HG02870 (cell line): ENCODE measurements around the gene TMX4.
"Not testable (repeated sequence)": the region's sequence is repeated elsewhere in the genome, so short reads cannot be mapped to it uniquely, and the experiment has no call there.

Source experiments
- ATAC-seq: cut with Tn5 transposase; IDR thresholded peaks from one replicate; pipeline ENCODE4 v1.9.1; 2021; ENCODE audit warnings: mild to moderate bottlenecking, moderate library complexity; ENCODE audit not compliant: unreplicated experiment

Gene TMX4

GRCh38 chr20:7971536-7972280 lies 47.9 kb downstream of the TMX4 start:
- ATAC-seq: no peak

DNA sequence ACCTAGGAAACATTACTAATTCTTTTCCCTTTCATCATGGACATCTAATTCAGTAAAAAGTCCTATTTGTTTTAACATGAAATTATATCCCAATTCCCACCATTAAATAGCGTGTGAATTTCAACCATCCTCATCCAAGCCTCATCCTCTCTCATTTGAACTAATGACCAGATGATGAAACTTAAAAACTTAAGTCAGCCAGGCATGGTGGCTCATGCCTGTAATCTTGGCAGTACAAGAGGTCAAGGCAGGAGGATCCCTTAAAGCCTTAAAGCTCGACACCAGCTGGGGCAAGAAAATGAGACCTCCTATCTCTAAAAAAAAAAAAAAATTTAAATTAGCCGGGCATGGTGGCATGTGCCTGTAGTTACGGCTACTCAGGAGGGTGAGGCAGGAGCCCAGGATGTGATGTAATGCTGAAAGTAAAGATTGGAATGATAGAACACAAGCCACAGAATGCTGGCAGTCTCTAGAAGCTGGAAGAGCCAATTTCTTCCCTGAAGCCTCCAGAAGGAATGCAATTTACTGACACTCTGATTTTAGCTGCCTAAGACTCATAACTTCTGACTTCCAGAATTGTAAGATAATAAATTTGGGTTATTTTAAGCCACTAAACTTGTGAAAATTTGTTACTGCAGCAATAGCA lies 52.2 kb downstream of the TMX4 start:
- ATAC-seq: no peak

DNA sequence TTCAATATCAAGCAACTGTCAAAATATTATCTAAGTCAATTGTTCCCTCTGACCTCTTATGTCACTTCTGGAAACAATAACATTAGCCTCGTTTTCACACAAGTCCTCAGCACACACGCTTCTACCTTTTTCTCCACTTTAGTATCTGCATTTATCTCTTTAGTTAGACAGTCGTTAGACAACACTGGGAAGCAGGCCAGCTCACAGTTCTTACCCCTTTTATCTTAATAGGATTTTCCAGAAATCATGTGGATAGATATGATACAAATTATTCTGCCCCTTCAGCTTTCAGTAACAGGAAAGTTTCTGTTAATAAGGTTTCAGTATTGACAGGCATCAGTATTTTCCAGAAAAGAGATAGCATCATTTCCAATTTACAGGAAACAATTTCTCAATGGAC lies 53.4 kb downstream of the TMX4 start:
- no peak for ATAC-seq

GRCh38 chr20:7959484-7959883 lies 60.1 kb downstream of the TMX4 start:
- no peak for ATAC-seq

DNA sequence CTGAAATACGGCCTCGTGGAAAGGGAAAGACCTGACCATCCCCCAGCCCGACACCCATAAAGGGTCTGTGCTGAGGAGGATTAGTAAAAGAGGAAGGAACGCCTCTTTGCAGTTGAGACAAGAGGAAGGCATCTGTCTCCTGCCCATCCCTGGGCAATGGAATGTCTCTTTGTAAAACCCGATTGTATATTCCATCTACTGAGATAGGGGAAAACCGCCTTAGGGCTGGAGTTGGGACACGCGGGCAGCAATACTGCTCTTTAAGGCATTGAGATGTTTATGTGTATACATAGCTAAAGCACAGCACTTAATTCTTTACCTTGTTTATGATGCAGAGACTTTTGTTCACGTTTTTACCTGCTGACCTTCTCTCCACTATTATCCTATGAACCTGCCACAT lies 63.0 kb downstream of the TMX4 start:
- not testable (repeated sequence) for ATAC-seq

GRCh38 chr20:7950387-7950786 lies 69.2 kb downstream of the TMX4 start:
- ATAC-seq: no peak

DNA sequence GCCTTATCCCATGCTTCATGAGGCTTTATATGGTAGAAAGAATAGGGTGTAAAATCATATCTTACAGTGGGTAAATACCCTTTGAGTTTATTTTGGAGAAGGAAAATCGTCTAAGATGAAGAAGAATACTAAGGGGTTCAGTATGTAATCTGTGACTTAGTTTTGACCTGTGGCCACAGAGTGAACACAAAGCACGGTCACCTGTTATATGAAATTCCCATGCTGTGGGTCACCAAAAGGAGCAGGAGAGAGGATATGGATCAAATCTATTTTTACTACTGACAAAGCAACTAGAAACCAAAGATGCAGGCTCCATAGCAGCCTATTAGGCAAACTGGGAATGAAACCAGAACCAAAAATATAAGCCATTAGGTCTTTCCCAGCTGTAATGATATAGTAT lies 75.7 kb downstream of the TMX4 start:
- ATAC-seq: no peak

DNA sequence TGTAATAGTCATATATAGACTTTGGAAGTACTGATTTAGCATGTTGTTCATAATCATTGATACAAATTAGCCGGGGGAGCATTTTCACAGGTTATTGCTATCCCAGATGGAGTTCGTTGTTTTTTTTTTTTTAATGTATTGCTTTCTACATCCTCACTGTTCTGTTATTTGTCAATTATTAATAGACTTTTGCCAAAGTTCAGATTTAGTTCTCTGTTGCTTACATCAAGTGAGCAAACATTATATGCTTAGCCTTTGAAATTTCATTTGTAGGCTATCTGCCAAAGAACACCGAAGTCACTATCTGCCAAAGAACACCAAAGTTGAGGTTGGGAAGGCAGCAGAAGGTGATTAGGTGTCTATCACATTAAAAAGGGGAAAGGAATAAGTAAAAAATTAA lies 79.2 kb downstream of the TMX4 start, which contains the start of gene HAO1:
Gene HAO1, minus strand, starts transcription at position 118 of the 400 bp plus-strand sequence. Its CDS starts 36 bp downstream, at position 82.
- ATAC-seq: no peak

DNA sequence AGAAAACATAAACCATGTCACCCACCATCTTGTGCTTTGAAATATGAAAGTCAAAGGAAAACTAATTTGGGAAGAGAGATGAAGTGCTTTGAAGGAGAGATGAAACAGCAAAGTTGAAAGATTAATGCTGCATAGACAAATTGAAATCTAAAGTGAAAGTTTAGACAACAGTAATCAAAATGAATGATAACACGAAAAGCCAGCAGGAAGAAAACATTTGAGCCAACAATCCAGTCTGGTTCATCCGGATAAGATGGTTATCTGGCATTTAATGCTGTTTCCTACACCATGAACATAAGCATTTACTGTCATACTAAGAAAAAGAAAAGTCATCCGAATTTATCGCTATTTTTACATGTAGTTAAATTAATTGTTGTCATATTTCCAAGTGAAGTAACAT lies 79.9 kb downstream of the TMX4 start:
- ATAC-seq: no peak

DNA sequence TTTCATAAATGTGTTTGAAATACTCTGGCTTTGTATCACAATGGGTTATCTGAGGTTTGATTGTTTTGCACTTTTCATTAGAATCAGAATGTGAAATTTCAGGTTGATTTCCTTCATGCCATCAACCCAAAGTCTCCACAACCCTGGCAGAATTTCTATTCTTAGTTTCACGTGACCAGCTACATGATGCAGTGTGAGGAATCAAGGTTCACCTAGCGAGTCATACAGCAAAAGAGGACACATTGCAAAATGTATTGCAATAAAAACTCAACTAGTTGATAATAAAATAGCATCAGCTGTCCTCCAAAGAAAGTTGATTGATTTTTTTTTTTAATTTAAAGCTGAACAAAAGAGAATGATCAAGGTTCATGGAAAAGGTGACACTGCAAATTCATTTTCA lies 81.5 kb downstream of the TMX4 start:
- no peak for ATAC-seq

DNA sequence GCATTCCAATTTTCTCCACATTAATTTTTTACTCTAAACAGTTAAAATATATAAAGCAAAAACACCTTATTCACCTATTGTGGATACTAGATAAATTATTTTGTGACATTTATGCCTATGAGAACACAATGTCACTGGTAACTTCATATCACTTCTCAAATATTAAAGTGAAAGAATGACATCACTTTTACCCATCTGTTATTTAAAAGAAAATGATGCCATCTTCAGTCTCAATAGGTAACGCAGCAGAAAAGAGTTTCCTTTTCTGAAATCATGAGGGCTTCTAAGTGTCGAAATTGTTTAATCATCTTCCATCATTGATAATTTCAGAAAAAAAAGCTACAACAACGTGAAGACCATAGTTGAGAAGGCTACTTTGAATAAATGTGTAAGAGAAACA lies 82.2 kb downstream of the TMX4 start:
- ATAC-seq: no peak

DNA sequence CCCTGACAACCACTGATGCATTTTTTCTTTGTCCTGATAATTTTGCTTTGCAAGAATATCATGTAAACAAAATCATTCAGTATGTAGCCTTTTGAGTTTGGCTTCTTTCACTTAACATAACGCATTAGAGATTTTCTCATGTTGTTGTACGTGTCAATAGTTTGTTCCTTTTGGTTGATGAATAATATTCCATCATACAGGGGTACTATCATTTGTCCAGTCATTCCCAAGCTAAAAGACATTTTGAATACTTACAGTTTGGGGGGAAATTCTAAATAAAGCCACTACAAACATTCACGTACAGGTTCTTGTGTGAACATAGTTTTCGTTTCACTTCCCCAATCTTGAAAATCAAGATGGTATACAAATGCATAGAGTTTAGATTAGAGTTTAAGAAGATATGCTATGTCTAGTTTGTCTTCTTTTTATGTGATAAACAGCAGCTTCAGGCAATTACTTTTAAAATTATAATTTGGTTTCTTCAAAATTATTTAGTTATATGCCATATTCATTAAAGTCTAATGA lies 84.5 kb downstream of the TMX4 start:
- ATAC-seq: peak; percentile 82

GRCh38 chr20:7933346-7933745 lies 86.2 kb downstream of the TMX4 start:
- ATAC-seq: no peak

DNA sequence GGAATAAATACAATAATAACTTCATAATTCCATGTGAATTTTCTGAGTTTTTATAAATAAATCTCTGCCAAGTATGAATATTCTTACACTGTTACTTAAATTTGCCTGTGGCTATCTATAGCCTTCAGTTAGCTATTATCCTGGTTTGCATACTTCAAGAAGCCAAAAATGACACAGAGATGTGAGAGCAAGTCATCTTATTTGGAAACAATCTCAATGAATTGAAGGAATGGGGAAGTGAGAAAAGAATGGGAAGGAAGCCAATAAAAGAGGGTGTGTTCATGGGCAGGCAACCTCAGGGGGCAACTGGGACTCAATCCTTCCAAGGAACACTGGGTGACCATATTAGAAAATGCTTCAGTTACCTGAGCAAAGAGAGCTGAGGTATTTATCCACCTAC lies 89.2 kb downstream of the TMX4 start:
- ATAC-seq: no peak
